ENCODE results near the gene FAM83G.

The FAM83G gene

GRCh38 chr17:18977646-18978045 lies 26.9 kb downstream of the FAM83G start:
- ChIA-PET POLR2A (no interaction called here), CTCF (interaction anchor here (12.3 kb wide), 1 partner anchor 16 kb away, joined by 78 read pairs; no protein-coding TSS in a partner anchor)
- no peak for DNase-seq (ENCODE audit: extremely low spot score)
- TF ChIP-seq, protein P1, sequence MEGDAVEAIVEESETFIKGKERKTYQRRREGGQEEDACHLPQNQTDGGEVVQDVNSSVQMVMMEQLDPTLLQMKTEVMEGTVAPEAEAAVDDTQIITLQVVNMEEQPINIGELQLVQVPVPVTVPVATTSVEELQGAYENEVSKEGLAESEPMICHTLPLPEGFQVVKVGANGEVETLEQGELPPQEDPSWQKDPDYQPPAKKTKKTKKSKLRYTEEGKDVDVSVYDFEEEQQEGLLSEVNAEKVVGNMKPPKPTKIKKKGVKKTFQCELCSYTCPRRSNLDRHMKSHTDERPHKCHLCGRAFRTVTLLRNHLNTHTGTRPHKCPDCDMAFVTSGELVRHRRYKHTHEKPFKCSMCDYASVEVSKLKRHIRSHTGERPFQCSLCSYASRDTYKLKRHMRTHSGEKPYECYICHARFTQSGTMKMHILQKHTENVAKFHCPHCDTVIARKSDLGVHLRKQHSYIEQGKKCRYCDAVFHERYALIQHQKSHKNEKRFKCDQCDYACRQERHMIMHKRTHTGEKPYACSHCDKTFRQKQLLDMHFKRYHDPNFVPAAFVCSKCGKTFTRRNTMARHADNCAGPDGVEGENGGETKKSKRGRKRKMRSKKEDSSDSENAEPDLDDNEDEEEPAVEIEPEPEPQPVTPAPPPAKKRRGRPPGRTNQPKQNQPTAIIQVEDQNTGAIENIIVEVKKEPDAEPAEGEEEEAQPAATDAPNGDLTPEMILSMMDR (IDR thresholded peaks at IDR 0.05; ENCODE audit: control extremely low read depth, extremely low read depth, low read depth, missing control alignments): no peak

- CTCF ChIA-PET: interaction anchor here (12.3 kb wide), 1 partner anchor 15 kb away, joined by 78 read pairs; no protein-coding TSS in a partner anchor
- POLR2A ChIA-PET: no interaction called here
- TF ChIP-seq, protein P1 (IDR thresholded peaks at IDR 0.05; ENCODE audit: control extremely low read depth, extremely low read depth, low read depth, missing control alignments): no peak
- no peak for DNase-seq (ENCODE audit: extremely low spot score)
Measured at GRCh38 chr17:18977021-18977420, 27.5 kb downstream of the FAM83G start.

- CTCF ChIA-PET: interaction anchor here (12.3 kb wide), 1 partner anchor 15 kb away, joined by 78 read pairs; no protein-coding TSS in a partner anchor
Measured at GRCh38 chr17:18976201-18976600, 28.4 kb downstream of the FAM83G start.

GRCh38 chr17:18975597-18975996 lies 29.0 kb downstream of the FAM83G start:
- no peak for DNase-seq (ENCODE audit: extremely low spot score)
- TF ChIP-seq, protein P1 (IDR thresholded peaks at IDR 0.05; ENCODE audit: control extremely low read depth, extremely low read depth, low read depth, missing control alignments): no peak
- CTCF ChIA-PET: interaction anchor here (12.3 kb wide), 1 partner anchor 14 kb away, joined by 78 read pairs; no protein-coding TSS in a partner anchor
- POLR2A ChIA-PET: no interaction called here

More at GRCh38 chr17:18976201-18976600, 28.4 kb downstream of the FAM83G start:
- no peak for DNase-seq (ENCODE audit: extremely low spot score)
- POLR2A ChIA-PET: no interaction called here
- TF ChIP-seq, protein P1 (IDR thresholded peaks at IDR 0.05; ENCODE audit: control extremely low read depth, extremely low read depth, low read depth, missing control alignments): no peak

DNA sequence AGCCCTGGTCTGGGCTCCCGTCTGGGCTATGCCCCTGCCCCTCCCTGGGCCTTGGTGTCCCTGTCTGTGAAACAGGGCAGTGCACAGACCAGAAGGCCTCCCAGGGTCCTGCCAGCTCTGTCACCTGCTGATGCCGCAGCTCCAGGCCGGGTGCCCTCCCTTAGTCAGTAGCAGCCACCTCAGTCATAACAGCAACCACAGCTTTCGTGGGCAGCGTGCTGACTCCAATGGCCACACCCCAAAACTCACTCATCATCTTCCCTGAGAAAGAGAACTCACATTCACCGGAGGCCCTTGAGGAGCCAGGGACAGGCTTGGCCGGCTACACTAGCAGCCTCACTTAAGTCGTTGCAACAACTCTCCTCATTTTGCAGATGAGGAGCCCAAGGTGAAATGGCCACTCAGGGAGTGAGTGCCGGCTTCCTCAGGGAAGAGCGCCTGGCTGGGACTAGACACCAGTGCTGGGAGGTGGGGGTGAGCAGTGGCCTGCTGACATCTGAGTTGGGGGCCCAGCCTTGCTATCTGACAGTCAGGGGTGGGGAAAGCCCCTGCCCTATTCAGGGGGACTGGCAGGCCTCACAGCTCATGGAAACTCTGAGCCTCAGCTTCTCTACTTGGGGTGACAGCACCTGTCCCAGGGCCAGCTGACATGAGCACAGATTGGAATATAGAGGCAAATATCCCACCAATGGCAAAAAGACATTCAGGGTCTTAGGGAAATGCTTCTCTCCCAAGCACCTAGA lies 30.0 kb downstream of the FAM83G start:
- ChIA-PET POLR2A (no interaction called here), CTCF (interaction anchor here (12.3 kb wide), 1 partner anchor 13 kb away, joined by 78 read pairs; no protein-coding TSS in a partner anchor)
- no peak for DNase-seq (ENCODE audit: extremely low spot score)

DNA sequence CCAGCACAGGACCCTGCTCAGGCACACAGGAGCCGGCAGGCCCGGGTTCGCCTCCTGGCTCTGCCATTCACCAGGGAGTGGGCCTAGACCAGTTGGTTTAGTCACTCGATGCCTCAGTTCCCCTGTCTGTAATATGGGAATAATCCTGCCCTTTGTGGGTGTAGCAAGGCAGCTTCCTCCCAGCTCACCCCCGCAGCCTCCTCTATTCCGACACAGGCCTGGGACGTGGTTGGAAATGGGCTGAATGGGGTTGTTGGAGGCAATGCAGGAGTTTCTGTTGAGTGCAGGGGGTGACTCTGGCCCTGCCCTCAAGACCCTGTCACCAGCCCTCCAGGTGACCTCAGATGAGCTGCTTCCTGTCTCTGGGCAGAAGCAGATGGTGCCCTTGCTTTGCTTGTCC lies 32.8 kb downstream of the FAM83G start:
- TF ChIP-seq, protein P1 (IDR thresholded peaks at IDR 0.05; ENCODE audit: control extremely low read depth, extremely low read depth, low read depth, missing control alignments): no peak
- ChIA-PET POLR2A (no interaction called here), CTCF (interaction anchor here (12.3 kb wide), 1 partner anchor 10 kb away, joined by 78 read pairs; no protein-coding TSS in a partner anchor)
- DNase-seq (ENCODE audit: extremely low spot score): no peak

More for the DNA sequence above, 30.0 kb downstream of the FAM83G start:
- TF ChIP-seq, protein P1 (IDR thresholded peaks at IDR 0.05; ENCODE audit: control extremely low read depth, extremely low read depth, low read depth, missing control alignments): no peak
